ENCODE data around the gene CLHC1. TPM values are rescaled to one million over a fixed set of nuclear protein-coding genes. Genes with fewer than 3 reads are reported as not detected.
A peak's percentile ranks its signal among the peaks of the same experiment; 100 is the strongest.

The CLHC1 gene
- total and polyA plus RNA-seq, 2 experiments from 2014 or later = 10.6 to 21.1 TPM

DNA sequence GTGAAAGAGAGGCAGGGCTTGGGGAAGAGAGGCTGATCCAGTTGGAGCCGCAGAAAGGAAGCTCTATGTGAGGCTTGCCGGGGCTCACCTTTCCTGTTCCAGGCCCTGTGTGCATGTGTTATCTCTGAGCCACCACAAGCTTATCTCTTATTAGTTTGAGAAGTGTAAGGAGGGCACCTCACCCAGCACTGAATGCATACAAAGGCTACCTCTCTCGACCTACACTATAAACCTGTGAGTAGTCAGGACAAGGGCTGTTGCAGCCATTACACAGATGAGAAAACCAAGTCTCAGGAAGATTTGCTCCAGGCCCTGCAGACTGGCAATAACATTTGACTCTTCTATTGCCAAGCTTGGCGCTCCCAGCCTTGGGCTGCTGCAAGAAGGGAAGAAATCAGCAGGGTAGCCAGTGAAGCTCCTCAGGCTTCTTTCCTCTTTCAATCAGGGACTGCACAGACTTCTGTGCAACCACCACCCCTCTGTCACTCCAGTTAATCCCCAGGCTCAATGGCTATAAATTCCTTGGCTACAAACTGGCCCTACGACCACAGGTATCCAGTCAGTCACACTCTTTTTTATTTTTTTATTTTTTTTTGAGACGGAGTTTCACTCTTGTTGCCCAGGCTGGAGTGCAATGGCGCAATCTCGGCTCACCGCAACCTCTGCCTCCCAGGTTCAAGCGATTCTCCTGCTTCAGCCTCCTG lies 73.8 kb downstream of the CLHC1 start:
- Histone ChIP-seq H3K36me3 (replicated peaks; ENCODE audit: insufficient read depth, low read depth) (no peaks in the 10 kb centered on the region), H4K20me1 (ENCODE audit: insufficient read depth, poor library complexity, severe bottlenecking) (no peaks in the 10 kb centered on the region), H3K27me3 (no peaks in the 10 kb centered on the region), H3K4me1 (ENCODE audit: insufficient read depth) (peaks cover 57% of the 10 kb centered on the region), H3K79me2 (no peaks in the 10 kb centered on the region), H2AFZ (no peak overlapping the region), H3K27ac (peak overlapping the region; percentile 61), H3K9me3 (ENCODE audit: low read depth) (no peaks in the 10 kb centered on the region), H3K4me2 (peak overlapping the region; percentile 43), H3K4me3 (no peak overlapping the region), H3K9me2 (replicated peaks; ENCODE audit: insufficient read depth) (no peaks in the 10 kb centered on the region)
- 63% methylated on average over 10 of the region's 10 CpGs for WGBS (ENCODE audit: low lambda C conversion rate, missing lambda C conversion rate)
- TF ChIP-seq, protein P1, sequence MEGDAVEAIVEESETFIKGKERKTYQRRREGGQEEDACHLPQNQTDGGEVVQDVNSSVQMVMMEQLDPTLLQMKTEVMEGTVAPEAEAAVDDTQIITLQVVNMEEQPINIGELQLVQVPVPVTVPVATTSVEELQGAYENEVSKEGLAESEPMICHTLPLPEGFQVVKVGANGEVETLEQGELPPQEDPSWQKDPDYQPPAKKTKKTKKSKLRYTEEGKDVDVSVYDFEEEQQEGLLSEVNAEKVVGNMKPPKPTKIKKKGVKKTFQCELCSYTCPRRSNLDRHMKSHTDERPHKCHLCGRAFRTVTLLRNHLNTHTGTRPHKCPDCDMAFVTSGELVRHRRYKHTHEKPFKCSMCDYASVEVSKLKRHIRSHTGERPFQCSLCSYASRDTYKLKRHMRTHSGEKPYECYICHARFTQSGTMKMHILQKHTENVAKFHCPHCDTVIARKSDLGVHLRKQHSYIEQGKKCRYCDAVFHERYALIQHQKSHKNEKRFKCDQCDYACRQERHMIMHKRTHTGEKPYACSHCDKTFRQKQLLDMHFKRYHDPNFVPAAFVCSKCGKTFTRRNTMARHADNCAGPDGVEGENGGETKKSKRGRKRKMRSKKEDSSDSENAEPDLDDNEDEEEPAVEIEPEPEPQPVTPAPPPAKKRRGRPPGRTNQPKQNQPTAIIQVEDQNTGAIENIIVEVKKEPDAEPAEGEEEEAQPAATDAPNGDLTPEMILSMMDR (IDR thresholded peaks at IDR 0.05; ENCODE audit: poor library complexity) = no peak
- TF ChIP-seq EZH2phosphoT487 (IDR thresholded peaks at IDR 0.05; ENCODE audit: low read depth, severe bottlenecking, unreplicated experiment) (no peak), EZH2 (IDR thresholded peaks at IDR 0.05; ENCODE audit: borderline replicate concordance) (no peak)
- no peak for DNase-seq (ENCODE audit: low spot score)

DNA sequence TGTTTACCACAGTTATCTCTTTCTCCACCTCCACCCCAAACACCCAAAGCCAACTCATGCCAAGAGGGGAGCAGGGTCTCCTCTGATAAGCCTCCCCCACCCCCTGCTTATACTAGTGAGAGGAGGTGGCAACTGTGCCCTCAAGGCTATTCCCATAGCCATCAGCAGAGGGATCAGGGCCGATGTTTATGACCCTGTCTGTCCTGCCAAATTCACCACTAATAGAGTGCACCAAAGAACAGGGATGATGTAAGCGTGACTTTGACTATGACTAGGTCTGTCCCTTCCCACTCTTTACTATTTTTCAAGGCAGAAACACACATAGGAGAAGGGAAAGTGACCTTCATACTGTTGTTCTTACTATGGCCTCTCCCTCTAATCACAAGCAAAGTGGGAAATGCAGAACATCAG lies 74.6 kb downstream of the CLHC1 start:
- Histone ChIP-seq H3K27me3 (no peaks in the 10 kb centered on the region), H3K27ac (peak overlapping the region; percentile 61), H3K36me3 (replicated peaks; ENCODE audit: insufficient read depth, low read depth) (no peaks in the 10 kb centered on the region), H2AFZ (no peak overlapping the region), H3K79me2 (no peaks in the 10 kb centered on the region), H3K4me2 (peak overlapping the region; percentile 43), H3K9me3 (ENCODE audit: low read depth) (no peaks in the 10 kb centered on the region), H3K4me1 (ENCODE audit: insufficient read depth) (peaks cover 61% of the 10 kb centered on the region), H4K20me1 (ENCODE audit: insufficient read depth, poor library complexity, severe bottlenecking) (no peaks in the 10 kb centered on the region), H3K9me2 (replicated peaks; ENCODE audit: insufficient read depth) (no peaks in the 10 kb centered on the region), H3K4me3 (no peak overlapping the region)
- WGBS (ENCODE audit: low lambda C conversion rate, missing lambda C conversion rate) = 51% methylated on average over 2 of the region's 2 CpGs
- TF ChIP-seq, protein P1 (IDR thresholded peaks at IDR 0.05; ENCODE audit: poor library complexity) = no peak
- TF ChIP-seq EZH2 (IDR thresholded peaks at IDR 0.05; ENCODE audit: borderline replicate concordance) (no peak), EZH2phosphoT487 (IDR thresholded peaks at IDR 0.05; ENCODE audit: low read depth, severe bottlenecking, unreplicated experiment) (no peak)
- no peak for DNase-seq (ENCODE audit: low spot score)

DNA sequence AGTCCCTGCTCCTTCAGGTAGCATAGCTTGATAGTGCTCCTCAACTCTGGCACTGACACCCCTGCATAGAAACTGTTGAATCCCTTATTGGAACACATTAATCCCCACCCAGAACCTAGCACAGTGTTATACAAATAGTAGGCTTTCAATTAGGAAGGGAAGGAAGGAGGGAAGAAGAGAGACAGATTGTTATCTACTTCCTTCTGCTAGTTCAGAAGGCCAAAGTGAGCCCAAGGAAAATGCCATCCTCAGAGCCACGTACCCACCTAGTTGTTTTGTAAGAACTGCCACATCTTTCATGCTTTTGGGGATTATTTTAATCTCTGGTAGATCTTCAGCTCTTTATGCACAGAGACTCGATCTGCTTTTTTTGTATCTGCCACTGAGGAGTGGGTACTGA lies 75.1 kb downstream of the CLHC1 start:
- Histone ChIP-seq H3K4me3 (no peak overlapping the region), H3K9me3 (ENCODE audit: low read depth) (no peaks in the 10 kb centered on the region), H3K9me2 (replicated peaks; ENCODE audit: insufficient read depth) (no peaks in the 10 kb centered on the region), H3K79me2 (no peaks in the 10 kb centered on the region), H3K27ac (peak overlapping the region; percentile 61), H3K27me3 (no peaks in the 10 kb centered on the region), H2AFZ (no peak overlapping the region), H3K4me1 (ENCODE audit: insufficient read depth) (peaks cover 62% of the 10 kb centered on the region), H4K20me1 (ENCODE audit: insufficient read depth, poor library complexity, severe bottlenecking) (no peaks in the 10 kb centered on the region), H3K4me2 (peak overlapping the region; percentile 55), H3K36me3 (replicated peaks; ENCODE audit: insufficient read depth, low read depth) (no peaks in the 10 kb centered on the region)
- DNase-seq (ENCODE audit: low spot score) = no peak
- 69% methylated on average over 2 of the region's 2 CpGs for WGBS (ENCODE audit: low lambda C conversion rate, missing lambda C conversion rate)
- TF ChIP-seq, protein P1 (IDR thresholded peaks at IDR 0.05; ENCODE audit: poor library complexity) = no peak
- TF ChIP-seq EZH2phosphoT487 (IDR thresholded peaks at IDR 0.05; ENCODE audit: low read depth, severe bottlenecking, unreplicated experiment) (no peak), EZH2 (IDR thresholded peaks at IDR 0.05; ENCODE audit: borderline replicate concordance) (no peak)
